Natural killer cell (primary cell): ENCODE results near the gene ARID3B. TPM values are rescaled to one million over a fixed set of nuclear protein-coding genes. Genes with fewer than 3 reads are reported as not detected.

Experiments
- ATAC-seq, 3 donors: fragments of 150-1000 bp in 2 of 3; fragments of 200-7000 bp in 1 of 3; cut with Tn5 transposase; 1 replicate in 1 of 3; 2 replicates in 2 of 3; pipeline ENCODE4 v1.10.0; 2021; ENCODE audit warnings: mild to moderate bottlenecking in 2 of 3, moderate library complexity in 2 of 3
- DNase-seq, 2 donors: peaks; one replicate each; pipeline versions ENCODE4 v3.0.0 to v3.0.0-alpha.2; 2013 to 2021; ENCODE audit warnings: mixed read lengths in 1 of 2
- H3K27ac ChIP-seq: one replicate; pipeline ENCODE4 v1.5.1; 2013; ENCODE audit warnings: mild to moderate bottlenecking, low read length
- H3K27me3 ChIP-seq: one replicate; pipeline ENCODE4 v1.6.1; 2013; ENCODE audit warnings: low read length; ENCODE audit not compliant: control insufficient read depth, insufficient read depth
- H3K36me3 ChIP-seq: one replicate; pipeline ENCODE4 v1.6.1; 2013; ENCODE audit warnings: low read length; ENCODE audit not compliant: control insufficient read depth, insufficient read depth
- H3K4me1 ChIP-seq: one replicate; pipeline ENCODE4 v1.6.1; 2013; ENCODE audit warnings: low read length; ENCODE audit not compliant: control insufficient read depth, insufficient read depth
- H3K4me3 ChIP-seq: one replicate; pipeline ENCODE4 v1.5.1; 2013; ENCODE audit warnings: low read length
- H3K9me3 ChIP-seq: one replicate; pipeline ENCODE4 v1.6.1; 2013; ENCODE audit warnings: low read length; ENCODE audit not compliant: control insufficient read depth, insufficient read depth
- H3K27ac Mint-ChIP-seq, 2 donors: one replicate each; pipeline ENCODE4 v1.8.0; 2022; ENCODE audit warnings: mild to moderate bottlenecking in 2 of 2, mixed read lengths in 2 of 2, moderate library complexity in 1 of 2
- H3K27me3 Mint-ChIP-seq, 2 donors: one replicate each; pipeline ENCODE4 v1.8.0; 2022; ENCODE audit warnings: low read depth in 2 of 2, mixed read lengths in 2 of 2
- H3K36me3 Mint-ChIP-seq: one replicate; pipeline ENCODE4 v1.8.0; 2022; ENCODE audit warnings: mixed read lengths
- H3K4me1 Mint-ChIP-seq, 2 donors: one replicate each; pipeline ENCODE4 v1.8.0; 2022; ENCODE audit warnings: mixed read lengths in 2 of 2
- H3K4me3 Mint-ChIP-seq: one replicate; pipeline ENCODE4 v1.8.0; 2022; ENCODE audit warnings: mild to moderate bottlenecking, moderate library complexity, mixed read lengths
- H3K9me3 Mint-ChIP-seq, 2 donors: one replicate each; pipeline ENCODE4 v1.8.0; 2022; ENCODE audit warnings: mixed read lengths in 2 of 2
- CTCF ChIP-seq: fragments of 200-600 bp; IDR thresholded peaks from one replicate; pipeline ENCODE4 v1.8.0; 2022; ENCODE audit warnings: antibody characterized with exemption
- WGBS: methylation state at CpG from one replicate; pipeline ENCODE4 v1.1.7; 2013; ENCODE audit warnings: missing lambda C conversion rate; ENCODE audit not compliant: insufficient coverage; 5-methylcytosine and 5-hydroxymethylcytosine counted together
- intact Hi-C: fragments of 100-400 bp; cut with micrococcal nuclease; formaldehyde crosslinking; loops from one replicate; pipeline ENCODE4 v1.14.2; 2022
- total RNA-seq, 4 donors: library from RNA; stranded (reverse); fragments of 120-200 nt in 1 of 4; gene quantifications; one replicate each; pipeline versions ENCODE4 v1.2.3 to v1.2.4, GENCODE V29; 2013 to 2022

The ARID3B gene
- total RNA-seq, 3 donors from 2014 or later (not counting 1 experiment from before 2014, with no cell fraction given), result 56.4 to 59.2 (median 58.3) TPM

DNA sequence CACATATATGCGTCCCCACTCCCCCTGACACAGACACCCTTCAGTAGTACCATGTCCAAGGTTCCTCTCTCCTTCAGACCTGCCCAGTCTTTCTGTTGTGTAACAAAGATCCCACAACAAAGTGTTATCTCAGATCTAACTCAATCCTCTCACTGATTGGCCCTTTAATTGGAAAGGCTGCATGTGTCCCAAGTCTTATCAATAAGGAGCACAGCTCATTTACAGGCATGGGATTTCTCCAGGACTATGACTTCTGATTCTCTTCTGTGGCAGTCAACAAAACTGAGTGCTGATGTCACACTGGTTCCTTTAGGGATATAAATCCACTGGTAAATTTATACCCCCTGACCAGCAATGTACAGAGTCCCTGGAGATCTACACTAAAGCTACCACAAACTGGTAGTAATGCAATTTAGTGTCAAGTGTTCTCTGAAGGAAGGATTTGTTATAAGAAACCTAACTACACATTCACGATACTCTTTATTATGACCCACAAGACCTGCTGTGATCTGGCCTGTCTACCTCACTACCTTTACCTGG, 102.7 kb downstream of the ARID3B start:
- Mint-ChIP-seq H3K27ac (no peak overlapping the region), H3K4me1 (peaks cover 15 to 19% of the 10 kb centered on the region in 2 donors), H3K4me3 (no peak overlapping the region), H3K27me3 (no peaks in the 10 kb centered on the region), H3K9me3 (no peaks in the 10 kb centered on the region), H3K36me3 (no peaks in the 10 kb centered on the region)
- Histone ChIP-seq H3K9me3 (no peaks in the 10 kb centered on the region), H3K36me3 (peaks cover 26% of the 10 kb centered on the region), H3K27me3 (no peaks in the 10 kb centered on the region), H3K4me1 (no peaks in the 10 kb centered on the region), H3K27ac (no peak overlapping the region), H3K4me3 (no peak overlapping the region)
- DNase-seq (no peak), ATAC-seq (no peak)
- WGBS, result 94% methylated on average over 2 of the region's 2 CpGs
- intact Hi-C loops, result no loop called here
- TF ChIP-seq CTCF, result no peak

DNA sequence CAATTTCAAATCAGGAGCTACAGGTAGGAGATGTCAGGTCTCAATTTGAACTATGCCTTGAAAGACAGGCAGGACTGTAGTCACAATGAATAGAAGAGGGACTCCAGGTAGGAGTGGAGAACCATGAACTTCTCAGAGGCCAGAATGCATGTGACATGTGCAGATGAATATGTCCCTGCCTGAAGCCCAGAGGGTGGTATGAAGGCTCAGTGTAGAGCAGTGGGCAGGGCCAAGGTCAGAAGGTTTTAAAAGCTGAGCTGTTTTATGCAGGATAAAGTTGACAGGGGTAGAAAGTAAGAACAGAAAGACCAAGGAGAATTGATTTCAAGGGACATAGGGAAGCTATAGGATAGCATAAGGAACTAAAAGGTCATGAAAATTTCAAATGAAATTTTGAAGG, 105.5 kb downstream of the ARID3B start:
- DNase-seq, result no peak
- Histone ChIP-seq H3K27ac (no peak overlapping the region), H3K4me3 (no peak overlapping the region), H3K36me3 (peaks cover 19% of the 10 kb centered on the region), H3K4me1 (no peaks in the 10 kb centered on the region), H3K9me3 (no peaks in the 10 kb centered on the region), H3K27me3 (no peaks in the 10 kb centered on the region)
- Mint-ChIP-seq H3K4me3 (no peak overlapping the region), H3K4me1 (peaks cover 15 to 28% of the 10 kb centered on the region in 2 donors), H3K9me3 (no peaks in the 10 kb centered on the region), H3K36me3 (no peaks in the 10 kb centered on the region), H3K27me3 (no peaks in the 10 kb centered on the region), H3K27ac (no peak overlapping the region)
- ATAC-seq, result no peak
- no peak for TF ChIP-seq CTCF
- intact Hi-C loops, result no loop called here

Other genes with a start within 250 kb of the ARID3B start
- gene CYP11A1, start 173.6 kb upstream of the ARID3B start, total RNA-seq, result 1 to 10 TPM in 1 of 3 donors, not detected in 2; 5.1 TPM
- 10 to 100 TPM in 1 of 3 donors, 1 to 10 TPM in 2; 4.7 to 46.2 (median 9.0) TPM for gene SEMA7A, start 107.3 kb upstream of the ARID3B start, total RNA-seq
- gene UBL7, start 80.1 kb upstream of the ARID3B start, total RNA-seq, result 10 to 100 TPM; 25.1 to 38.7 (median 29.0) TPM
- gene CLK3, start 74.6 kb downstream of the ARID3B start, total RNA-seq, result 100 to 1,000 TPM; 288 to 298 (median 293) TPM
- 10 to 100 TPM; 22.4 to 39.2 (median 32.6) TPM for gene EDC3, start 154.8 kb downstream of the ARID3B start, total RNA-seq
- under 1 TPM in 1 of 3 donors, not detected in 2; 0.33 TPM for gene CYP1A1, start 184.3 kb downstream of the ARID3B start, total RNA-seq
- gene CYP1A2, start 207.6 kb downstream of the ARID3B start, total RNA-seq, result not detected
- 100 to 1,000 TPM; 282 to 334 (median 287) TPM for gene CSK, start 240.9 kb downstream of the ARID3B start, total RNA-seq